HG02981 (cell line): ENCODE measurements around the gene ASB3.
A peak's percentile ranks its signal among the peaks of the same experiment; 100 is the strongest.
"Not testable (repeated sequence)": the region's sequence is repeated elsewhere in the genome, so short reads cannot be mapped to it uniquely, and the experiment has no call there.

Source experiments
- ATAC-seq: cut with Tn5 transposase; IDR thresholded peaks from one replicate; pipeline ENCODE4 v1.9.1; 2021; ENCODE audit warnings: mild to moderate bottlenecking, moderate library complexity; ENCODE audit not compliant: unreplicated experiment

Gene ASB3

GRCh38 chr2:53787614-53788289, 999 bp upstream of the ASB3 start:
- ATAC-seq: no peak

- peak; percentile 10 for ATAC-seq
Measured at GRCh38 chr2:53786352-53786704, 425 bp downstream of the ASB3 start.

- ATAC-seq: no peak
Measured at GRCh38 chr2:53785366-53785765, 1.4 kb downstream of the ASB3 start.

GRCh38 chr2:53784436-53784835, 2.3 kb downstream of the ASB3 start:
- no peak for ATAC-seq

GRCh38 chr2:53782676-53783075, 4.1 kb downstream of the ASB3 start:
- no peak for ATAC-seq

GRCh38 chr2:53780056-53780455, 6.7 kb downstream of the ASB3 start:
- no peak for ATAC-seq

GRCh38 chr2:53778536-53779162, 8.1 kb downstream of the ASB3 start:
- ATAC-seq: no peak

- ATAC-seq: no peak
Measured at GRCh38 chr2:53777134-53777533, 9.6 kb downstream of the ASB3 start.

- no peak for ATAC-seq
Measured at GRCh38 chr2:53770264-53770663, 16.5 kb downstream of the ASB3 start.

GRCh38 chr2:53769318-53769945, 17.3 kb downstream of the ASB3 start:
- ATAC-seq: no peak

GRCh38 chr2:53768242-53768542, 18.6 kb downstream of the ASB3 start:
- peak; percentile 33 for ATAC-seq

GRCh38 chr2:53767405-53768241, 19.1 kb downstream of the ASB3 start, which contains the start of gene CHAC2:
CHAC2 (plus strand) TSS chr2:53767804; CDS start chr2:53767887, 83 bp downstream.
- peak; percentile 92 for ATAC-seq

- ATAC-seq: no peak
Measured at GRCh38 chr2:53765767-53766166, 21.0 kb downstream of the ASB3 start.

- not testable (repeated sequence) for ATAC-seq
Measured at GRCh38 chr2:53757206-53757605, 29.5 kb downstream of the ASB3 start.

- ATAC-seq: no peak
Measured at GRCh38 chr2:53756644-53757043, 30.1 kb downstream of the ASB3 start.

- peak; percentile 36 for ATAC-seq
Measured at GRCh38 chr2:53755121-53755520, 31.6 kb downstream of the ASB3 start.

GRCh38 chr2:53753041-53753440, 33.7 kb downstream of the ASB3 start:
- no peak for ATAC-seq

GRCh38 chr2:53752385-53752784, 34.4 kb downstream of the ASB3 start:
- no peak for ATAC-seq

- peak; percentile 91 for ATAC-seq
Measured at GRCh38 chr2:53751728-53752127, 35.0 kb downstream of the ASB3 start.

GRCh38 chr2:53750041-53750768, 36.5 kb downstream of the ASB3 start:
- ATAC-seq: no peak
